GM18868 (cell line): ENCODE measurements around the gene RRP15.

Source experiments
- ATAC-seq: cut with Tn5 transposase; IDR thresholded peaks from one replicate; pipeline ENCODE4 v1.9.1; 2021; ENCODE audit warnings: mild to moderate bottlenecking, moderate library complexity; ENCODE audit not compliant: unreplicated experiment

Gene RRP15, protein sequence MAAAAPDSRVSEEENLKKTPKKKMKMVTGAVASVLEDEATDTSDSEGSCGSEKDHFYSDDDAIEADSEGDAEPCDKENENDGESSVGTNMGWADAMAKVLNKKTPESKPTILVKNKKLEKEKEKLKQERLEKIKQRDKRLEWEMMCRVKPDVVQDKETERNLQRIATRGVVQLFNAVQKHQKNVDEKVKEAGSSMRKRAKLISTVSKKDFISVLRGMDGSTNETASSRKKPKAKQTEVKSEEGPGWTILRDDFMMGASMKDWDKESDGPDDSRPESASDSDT

DNA sequence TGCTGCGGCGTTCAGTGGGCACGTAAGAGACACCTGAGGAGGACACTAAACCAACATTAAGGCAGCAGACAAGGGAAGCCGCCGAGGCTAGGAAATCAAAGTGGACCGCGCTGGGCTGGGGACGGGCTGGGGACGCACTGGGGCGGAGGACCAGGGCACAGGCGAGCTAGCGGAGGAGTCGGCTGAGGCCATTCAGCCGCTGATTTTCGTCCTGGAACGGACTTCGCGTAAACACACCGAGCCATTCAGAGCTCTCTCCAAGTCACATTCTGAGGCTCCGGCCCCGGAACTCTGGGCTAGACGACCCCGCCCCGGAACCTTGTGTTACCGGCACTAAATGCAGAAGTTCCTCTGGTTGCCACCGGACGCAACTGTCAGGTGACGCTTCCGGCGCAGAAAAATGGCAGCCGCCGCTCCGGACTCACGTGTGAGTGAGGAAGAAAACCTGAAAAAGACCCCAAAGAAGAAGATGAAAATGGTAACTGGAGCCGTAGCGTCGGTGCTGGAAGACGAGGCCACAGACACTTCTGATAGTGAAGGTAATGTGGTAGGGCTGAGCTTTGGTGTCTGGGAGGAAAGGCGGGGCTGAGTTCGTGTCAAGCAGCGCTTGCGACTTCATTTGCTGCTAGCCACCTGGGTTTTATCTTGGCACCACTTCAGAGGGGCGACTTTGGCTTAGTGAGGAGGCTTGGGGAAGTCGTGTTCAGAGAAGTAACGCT lies at the start of gene RRP15:
TSS of gene RRP15 (plus strand) at position 377 of the 719 bp plus-strand sequence. CDS start at position 401, 24 bp downstream.
- peak; percentile 99 for ATAC-seq

DNA sequence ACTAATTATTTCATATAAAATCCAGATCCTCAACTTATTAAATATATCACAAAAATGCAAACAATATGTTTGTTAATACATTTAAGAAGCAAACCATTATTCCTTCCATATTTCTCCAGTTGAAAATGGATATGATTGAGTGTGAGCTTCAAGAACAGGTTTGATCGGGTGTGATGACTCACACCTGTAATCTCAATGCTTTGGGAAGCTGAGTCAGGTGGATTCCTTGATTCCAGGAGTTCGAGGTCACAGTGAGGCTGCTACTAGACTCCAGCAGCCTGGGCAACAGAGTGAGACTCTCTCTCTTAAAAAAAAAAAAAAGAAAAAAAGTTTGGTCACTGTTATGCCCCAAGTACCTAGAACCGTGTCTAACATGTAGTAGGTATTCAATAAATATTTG lies 42.9 kb upstream of the RRP15 start:
- ATAC-seq, result no peak

DNA sequence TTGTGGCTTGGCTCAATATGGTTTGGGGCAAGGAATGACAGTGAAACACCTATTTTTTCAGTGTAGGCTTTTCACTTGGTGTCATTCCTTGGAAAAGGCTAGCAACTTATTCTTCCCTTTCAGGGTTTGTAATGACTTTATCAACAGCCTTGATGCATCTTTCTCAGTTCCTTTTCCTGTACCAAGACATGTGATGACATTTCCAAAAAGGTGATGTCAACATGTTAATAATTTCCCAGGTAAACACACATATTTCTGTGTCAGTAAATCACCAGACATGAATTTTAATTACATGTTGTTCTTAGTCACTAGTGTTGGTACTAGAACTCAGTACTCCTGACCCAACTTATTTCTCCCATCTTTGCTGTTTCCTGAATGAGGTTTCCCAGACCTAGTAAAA lies 37.8 kb upstream of the RRP15 start:
- no peak for ATAC-seq

DNA sequence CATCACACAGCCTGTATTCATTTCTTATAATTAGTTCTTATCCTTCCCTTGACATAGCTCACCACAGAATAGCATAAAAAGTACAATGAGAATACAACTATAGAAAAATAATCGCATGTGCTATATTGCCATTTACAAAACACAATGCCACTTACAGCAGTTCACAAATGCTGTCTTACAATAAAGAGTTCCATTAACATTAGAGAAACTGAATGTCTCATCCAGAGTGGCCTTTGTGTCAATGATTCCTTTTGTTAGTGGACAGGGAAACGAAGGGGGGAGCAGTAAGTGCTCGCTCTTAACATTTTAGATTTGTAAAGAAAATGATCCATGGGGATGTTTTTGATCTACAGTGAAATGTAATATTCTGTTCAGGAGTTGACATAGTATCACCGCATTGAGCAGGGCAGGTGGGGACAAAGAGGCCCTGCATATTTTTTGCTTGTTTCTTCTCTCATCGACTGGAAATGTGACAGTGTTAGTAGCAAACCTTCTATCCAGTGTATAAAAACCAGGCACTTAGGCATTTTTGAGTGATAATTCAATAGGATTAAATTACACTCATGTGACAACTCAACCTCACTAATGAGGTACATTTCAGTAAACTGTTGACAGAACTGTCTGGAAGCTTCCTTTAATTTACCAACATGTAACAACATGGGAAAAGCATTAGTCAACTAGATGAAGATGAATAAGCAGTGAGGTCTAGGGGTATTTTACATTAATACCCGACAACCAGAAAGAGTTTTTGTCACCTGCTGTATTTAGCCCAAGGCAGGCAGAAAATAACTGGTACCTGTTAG lies 35.6 kb upstream of the RRP15 start:
- ATAC-seq, result no peak

DNA sequence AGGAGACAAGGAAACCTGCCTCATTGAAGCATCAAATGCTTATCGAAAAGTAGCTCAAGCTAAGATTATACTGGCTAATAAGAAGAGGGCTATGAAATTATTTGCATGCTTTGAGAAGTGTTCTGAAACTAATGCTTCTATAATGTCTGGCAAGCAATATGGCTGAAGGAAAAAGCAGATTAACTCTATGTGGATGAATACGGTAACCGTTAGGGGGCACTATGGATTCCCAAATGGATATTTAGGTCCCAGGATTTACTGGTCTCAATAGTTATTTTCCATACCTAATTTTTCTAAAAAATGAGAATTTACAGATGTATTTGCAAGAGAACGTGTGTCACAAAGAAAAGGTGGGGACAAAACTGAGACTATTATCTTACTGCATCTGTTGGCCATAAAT lies 34.6 kb upstream of the RRP15 start:
- ATAC-seq, result no peak

DNA sequence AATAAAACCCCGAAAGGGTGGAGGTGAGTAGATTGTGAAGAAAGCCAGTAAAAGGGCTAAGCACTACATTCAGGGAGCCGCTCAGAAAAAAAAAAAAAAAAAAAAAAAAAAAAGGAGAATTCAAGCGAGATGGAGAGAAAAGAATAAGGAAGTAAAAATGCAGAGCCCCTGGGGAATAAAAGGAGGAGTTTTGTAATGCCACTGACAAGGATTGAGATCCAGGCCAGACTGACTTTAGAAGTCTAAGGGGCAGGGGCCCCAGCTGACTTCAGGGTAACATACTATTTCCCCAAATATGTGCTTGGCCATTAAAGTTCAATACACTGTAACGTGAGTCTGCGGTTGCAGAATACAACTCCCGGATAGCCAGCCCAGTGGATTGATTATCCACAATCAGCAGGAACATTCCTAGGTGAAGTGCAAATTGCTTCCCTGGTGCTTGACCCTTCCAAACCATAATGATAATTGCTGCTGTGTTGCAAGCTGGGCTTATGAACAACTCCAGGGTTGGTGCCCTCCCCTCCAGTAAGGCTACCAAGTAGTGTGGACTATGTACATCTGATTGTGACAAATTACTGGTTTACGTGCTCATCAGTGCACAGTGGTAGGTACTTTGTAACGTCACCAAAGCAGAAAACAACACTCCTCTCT lies 30.7 kb upstream of the RRP15 start:
- no peak for ATAC-seq

DNA sequence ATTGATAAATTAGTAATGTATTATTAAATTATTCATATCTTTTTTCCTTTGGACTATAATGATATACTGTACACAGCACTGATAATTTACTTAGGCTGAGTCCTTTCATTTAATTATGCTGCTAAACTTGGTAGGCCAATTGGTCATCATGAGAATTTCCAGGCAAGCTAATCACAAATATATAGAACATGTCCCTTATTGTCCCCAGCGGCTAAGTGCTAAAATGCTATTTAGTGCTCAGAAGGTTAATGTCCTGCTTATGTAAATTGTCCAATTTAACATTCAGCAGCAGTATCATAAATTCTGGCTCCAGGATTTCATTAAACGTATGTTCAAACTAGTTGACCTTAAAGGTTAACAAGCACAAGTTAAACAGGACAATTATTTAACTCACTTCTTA lies 30.0 kb upstream of the RRP15 start:
- ATAC-seq, result no peak

DNA sequence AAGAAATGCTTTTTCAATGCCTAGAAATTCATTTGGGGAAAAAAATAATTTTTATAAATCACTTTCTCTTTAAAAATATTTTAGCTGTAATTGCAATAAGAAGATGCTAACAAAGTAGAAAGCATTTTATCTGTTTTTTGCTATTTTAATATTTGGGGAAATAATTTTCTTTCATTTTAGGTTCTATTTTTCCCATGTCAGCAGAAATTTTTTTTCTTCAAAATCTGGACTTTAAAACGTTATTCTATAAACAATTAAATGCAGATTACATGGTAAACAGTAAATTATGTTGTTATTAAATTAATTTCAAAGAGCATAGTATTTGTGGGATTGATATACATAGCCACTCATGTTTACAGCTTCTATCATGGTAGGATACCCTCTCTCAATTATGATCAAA lies 27.7 kb upstream of the RRP15 start:
- no peak for ATAC-seq

DNA sequence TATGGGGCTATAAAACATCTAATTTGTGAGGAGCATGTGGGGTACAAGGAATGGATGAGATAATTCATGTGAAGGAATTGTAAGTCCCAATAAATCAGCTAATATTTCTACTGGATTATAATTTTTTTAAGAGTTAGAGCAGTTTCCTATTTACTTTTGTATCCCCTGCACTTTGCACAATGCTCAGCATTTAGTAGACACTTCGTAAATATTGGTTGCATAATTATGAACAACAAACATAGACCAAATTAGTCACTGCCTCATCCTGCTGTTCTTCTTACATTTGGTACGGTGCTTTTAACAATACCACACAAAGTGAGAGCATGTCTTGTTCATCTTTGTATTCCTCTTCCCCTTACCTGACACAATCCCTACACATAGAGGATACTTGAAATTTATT lies 27.1 kb upstream of the RRP15 start:
- ATAC-seq, result no peak

DNA sequence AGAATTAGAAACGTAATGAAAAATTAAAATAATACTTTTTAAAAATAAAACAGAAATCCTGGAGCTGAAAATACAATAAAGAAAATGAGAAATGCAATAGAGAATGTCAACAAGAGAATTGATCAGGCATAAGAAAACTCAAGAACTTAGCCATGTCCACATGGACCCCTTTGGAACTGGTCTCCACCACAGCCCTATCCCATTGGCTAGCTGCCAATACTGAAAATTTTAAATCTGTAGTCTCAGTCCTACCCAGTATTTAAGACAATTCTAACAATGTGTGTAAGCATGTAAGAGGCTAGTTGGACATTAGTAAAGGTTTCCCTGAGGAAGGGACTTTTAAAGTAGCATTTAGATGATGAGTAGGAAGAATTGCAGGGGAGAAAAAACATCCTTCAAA lies 25.8 kb upstream of the RRP15 start:
- ATAC-seq, result no peak

DNA sequence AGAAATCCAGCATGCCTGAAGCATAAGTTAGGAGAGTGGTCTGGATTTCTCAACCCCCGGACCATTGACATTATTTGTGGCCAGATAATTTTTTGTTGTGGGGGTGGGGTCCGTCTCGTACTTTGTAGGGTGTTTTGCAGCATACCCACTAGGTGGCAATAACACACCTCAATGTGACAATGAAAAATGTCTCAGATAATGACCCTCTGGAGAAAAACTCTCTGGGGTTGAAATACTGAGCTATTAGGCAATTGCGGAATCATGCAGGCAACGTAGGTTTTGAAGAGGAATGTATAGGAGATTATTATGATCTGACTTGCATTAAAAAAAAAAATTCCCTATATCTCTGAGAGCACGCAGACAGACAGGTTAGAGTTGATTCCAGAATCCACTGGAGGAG lies 25.3 kb upstream of the RRP15 start:
- ATAC-seq, result peak; percentile 91

DNA sequence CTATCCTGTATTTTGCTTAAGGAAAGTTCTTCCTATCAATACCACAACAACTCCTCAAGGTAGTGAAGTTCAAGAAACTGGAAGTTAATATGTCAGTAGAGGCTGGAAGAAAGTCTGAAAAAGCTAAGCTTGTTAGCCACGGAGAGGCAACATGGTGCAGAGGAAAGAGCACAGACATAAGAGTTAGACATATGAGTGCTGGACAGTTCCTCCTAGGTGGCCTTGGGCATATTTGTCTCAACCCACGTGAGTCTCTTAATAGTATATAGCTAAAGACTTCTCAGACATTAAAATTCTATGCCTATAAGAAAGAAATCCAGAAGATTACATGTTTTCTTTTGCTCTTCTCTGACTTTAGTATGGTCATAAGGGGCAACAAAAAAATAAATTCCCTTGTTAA lies 22.8 kb upstream of the RRP15 start:
- ATAC-seq, result no peak

DNA sequence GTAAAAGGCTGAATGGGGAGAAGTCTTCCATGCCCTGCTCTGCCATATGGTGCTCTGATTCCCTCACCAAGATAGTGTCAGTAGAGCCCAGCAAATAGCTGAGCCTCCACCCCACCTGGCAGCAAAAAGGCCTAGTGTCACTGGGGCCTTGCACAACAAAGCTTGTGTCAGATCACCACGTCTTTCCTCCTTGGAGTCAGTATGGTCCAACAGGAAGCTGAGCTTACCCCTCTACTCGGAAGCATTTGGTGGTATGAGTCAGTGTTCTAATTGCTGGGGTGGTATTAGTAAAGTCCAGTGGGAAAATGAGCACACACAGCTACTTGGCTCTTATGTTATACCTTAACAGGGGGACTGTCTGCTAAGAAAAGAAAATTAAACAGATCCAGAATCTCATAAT lies 18.7 kb upstream of the RRP15 start:
- ATAC-seq, result no peak

DNA sequence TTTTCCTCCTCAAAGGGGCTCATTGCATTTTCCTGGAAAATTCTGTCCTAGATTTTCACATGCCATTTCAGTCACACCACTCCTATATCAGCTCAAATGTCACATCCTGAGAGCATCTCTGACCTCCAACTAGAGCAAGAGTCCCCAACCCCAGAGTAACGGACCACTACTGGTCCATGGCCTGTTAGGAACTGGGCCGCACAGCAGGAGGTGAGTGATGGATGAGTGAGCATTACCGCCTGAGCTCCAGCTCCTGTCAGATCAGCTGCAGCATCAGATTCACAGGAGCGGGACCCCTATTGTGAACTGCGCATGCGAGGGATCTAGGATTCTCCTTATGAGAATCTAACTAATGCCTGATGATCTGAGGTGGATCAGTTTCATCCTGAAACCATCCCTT lies 12.7 kb upstream of the RRP15 start:
- ATAC-seq, result no peak

DNA sequence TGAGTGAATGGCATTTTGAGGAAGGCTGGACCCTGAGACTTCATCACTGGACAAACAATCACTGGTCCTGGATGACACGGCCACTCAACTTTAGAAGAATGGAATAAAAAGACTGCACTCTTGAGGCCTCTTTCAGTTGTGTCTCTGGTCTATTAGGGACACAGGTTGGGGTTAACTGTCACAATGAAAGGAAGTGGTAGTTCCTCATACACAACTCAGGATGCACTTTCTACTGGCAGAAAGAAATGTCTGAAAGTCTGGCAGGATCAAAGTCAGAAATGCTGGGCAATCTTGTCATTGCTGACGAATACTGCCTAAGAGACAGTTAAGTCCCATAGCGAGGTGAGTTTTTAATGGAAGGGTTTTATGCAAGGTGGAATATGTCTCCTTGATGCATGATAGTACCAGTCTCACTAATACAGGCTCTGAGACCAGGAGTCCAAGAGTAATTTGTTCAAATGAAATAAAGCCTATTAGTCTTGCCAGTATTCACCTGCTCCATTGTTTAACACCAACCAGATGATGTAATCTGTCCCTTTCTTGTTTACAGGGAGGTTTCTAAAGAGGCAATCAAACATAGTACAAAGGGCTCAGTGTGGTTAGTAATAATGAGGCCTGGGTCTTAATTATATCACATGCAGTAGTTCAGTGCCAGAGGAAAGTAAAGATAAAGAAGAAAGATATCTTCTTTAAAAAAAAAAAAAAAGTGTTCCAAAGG lies 11.2 kb upstream of the RRP15 start:
- ATAC-seq, result no peak

DNA sequence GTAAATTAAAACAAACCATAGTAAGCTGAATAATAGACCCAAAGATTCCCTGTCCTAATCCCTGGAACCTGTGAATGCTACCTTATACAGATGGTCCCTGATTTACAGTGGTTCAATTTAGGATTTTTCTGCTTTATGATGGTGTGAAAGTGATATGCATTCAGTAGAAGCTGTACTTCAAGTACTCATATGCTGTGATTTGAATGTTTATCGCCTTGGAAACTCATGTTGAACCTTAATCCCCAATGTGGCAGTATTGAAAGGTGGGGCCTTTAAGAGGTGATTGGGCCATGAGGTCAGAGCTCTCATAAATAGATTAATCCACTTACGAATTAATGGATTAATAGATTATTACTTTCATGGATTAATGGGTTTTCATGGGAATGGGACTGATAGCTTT lies 10.6 kb upstream of the RRP15 start:
- ATAC-seq, result no peak

DNA sequence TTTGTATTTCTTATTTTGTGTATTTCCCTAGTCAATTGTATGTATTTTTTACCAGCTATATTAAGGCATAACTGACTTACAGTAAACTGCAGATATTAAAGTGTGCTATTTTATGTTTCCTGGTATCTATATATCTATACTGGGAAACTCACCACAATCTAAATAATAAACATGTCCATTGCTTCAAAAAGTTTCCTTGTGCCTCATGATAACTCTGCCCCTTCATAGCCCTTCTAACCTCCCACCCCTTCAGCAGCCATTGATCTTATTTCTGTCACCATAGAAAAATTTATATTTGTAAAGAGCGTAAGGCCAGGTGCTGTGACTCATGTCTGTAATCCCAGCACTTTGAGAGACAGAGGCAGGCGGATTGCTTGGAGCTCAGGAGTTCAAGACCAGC lies 9.3 kb upstream of the RRP15 start:
- ATAC-seq, result no peak

DNA sequence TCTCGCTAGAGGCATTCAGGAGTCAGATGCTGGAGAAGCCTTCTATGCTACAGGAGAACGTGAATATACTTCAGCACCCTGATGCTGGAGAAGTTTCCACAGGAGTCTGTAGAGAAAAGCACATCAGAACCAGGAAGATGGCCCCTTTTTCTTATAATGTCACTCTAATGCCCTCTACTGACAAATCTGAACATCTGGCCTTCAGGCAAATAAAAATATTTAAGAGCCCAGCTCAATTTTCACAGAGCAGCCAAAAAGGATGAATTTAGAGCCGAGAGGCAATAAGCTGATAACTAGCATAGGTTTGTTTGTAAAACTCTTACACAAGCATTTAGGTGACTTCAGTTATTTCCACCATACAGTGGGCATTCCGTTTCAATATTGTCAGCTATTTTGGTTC lies 3.8 kb upstream of the RRP15 start:
- no peak for ATAC-seq

DNA sequence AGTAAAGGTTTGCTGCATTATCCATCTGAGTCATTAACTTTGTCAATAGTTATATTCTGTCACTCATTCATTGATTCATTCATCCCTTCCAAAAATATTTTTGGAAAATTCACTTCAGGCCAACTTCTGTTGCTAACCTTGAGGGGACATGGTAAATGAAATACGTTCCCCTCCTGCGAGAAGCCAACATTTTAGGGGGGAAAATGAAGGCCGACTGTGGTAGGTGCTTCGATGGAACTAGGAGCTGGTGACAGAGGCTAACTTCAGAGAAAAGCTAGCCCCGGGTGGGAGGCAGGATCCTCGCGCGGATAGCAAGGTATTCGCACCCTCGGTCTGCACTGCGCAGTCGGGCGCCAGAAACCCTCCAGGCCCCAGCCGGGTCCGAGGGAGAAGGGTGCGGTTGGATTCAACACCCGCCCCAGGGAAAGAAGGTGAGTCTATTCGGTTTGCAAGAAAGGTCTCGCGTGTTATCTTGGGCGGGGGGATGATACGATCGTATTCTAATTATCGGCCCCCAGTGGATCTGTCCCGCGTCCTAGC lies 646 bp upstream of the RRP15 start:
- ATAC-seq, result peak; percentile 37

DNA sequence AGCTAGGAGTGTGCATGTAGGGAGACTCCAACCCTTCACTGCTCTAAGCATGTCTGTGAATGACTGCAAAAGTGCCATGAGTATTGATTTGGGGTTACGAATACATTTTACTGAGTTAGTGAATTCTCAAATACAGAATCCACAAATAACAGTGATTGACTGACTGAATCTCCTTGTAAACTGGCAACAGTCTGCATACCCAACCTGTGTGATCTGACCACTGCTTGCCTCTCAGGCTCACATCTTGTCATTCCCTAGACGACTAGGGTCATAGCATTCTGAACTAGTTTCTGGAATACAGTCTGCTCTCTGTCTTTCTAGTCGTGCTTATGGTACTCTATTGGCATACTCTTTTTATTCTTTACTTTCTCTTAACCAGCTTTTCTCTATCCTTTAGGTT lies 7.4 kb downstream of the RRP15 start:
- no peak for ATAC-seq

DNA sequence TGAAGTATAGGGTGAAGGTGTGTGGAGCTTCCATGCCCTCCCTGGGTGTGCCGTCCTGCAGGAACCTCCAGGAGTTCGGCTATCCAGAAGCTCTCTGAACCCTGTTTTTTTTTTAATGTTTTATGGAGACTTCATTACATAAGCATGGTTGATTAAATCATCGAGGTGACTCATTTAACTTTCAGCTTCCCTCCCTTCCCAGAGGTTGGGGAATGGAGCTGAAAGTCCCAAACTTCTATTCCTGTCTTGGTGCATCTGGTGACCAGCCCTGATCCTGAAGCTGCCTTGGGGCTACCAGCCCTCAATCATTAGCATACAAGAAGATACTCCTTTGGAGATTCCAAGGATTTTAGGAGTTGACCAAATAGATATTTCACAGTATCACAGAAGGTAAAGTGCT lies 9.5 kb downstream of the RRP15 start:
- no peak for ATAC-seq
